B cell (primary cell): ENCODE measurements around the gene DOCK1. TPM values are rescaled to one million over a fixed set of nuclear protein-coding genes. Genes with fewer than 3 reads are reported as not detected.

ENCODE experiments used
- ATAC-seq: fragments of 200-7000 bp; cut with Tn5 transposase; one replicate; pipeline ENCODE4 v1.10.0; 2021; ENCODE audit warnings: low read depth, mild to moderate bottlenecking, moderate number of reproducible peaks, moderate library complexity
- CTCF ChIA-PET: fragments of 350-600 bp; sonication (Branson Sonifier 250); formaldehyde crosslinking; loops from one replicate; lab custom pipeline; 2021; ENCODE audit warnings: antibody characterized with exemption, inconsistent platforms; lab: Charles Lee
- POLR2A ChIA-PET: fragments of 350-600 bp; sonication (Branson Sonifier 250); formaldehyde crosslinking; loops from one replicate; lab custom pipeline; 2021; ENCODE audit warnings: antibody characterized with exemption; lab: Charles Lee
- DNase-seq: peaks from one replicate; pipeline ENCODE4 v3.0.0; 2013
- H2AFZ ChIP-seq: 2 replicates; pipeline ENCODE4 v1.6.1; 2012; ENCODE audit warnings: mild to moderate bottlenecking, low read depth, low read length; ENCODE audit not compliant: insufficient read depth, poor library complexity, severe bottlenecking
- H3K27ac ChIP-seq, 2 donors: 1 replicate in 1 of 2; 2 replicates in 1 of 2; pipeline ENCODE4 v1.5.1; 2012 to 2013; ENCODE audit warnings: low read length in 2 of 2, mild to moderate bottlenecking in 2 of 2, moderate library complexity in 1 of 2
- H3K27me3 ChIP-seq, 4 experiments: fragments of 200-600 bp in 1 of 4; sonication (generic) in 1 of 4; replicated peaks in 1 of 4; 1 replicate in 2 of 4; 2 replicates in 2 of 4; pipeline versions ENCODE4 v1.6.1 to v1.7.0; 2013 to 2016; ENCODE audit warnings: low read length in 3 of 4, mild to moderate bottlenecking in 2 of 4, mixed read lengths in 1 of 4, moderate library complexity in 1 of 4; ENCODE audit not compliant: insufficient read depth in 4 of 4, control insufficient read depth in 3 of 4; ENCODE audit errors: control extremely low read depth in 1 of 4
- H3K36me3 ChIP-seq, 2 experiments: replicated peaks in 1 of 2; 1 replicate in 1 of 2; 2 replicates in 1 of 2; pipeline versions ENCODE4 v1.6.1 to v1.7.1; 2013; ENCODE audit warnings: low read length in 1 of 2; ENCODE audit not compliant: insufficient read depth in 2 of 2, control insufficient read depth in 1 of 2; ENCODE audit errors: control extremely low read depth in 1 of 2, extremely low read depth in 1 of 2
- H3K4me1 ChIP-seq, 2 donors: fragments of 200-600 bp in 1 of 2; sonication (generic) in 1 of 2; 1 replicate in 1 of 2; 2 replicates in 1 of 2; pipeline versions ENCODE4 v1.5.1 to v1.6.1; 2013 to 2017; ENCODE audit warnings: low read length in 2 of 2; ENCODE audit not compliant: control insufficient read depth in 2 of 2, insufficient read depth in 2 of 2
- H3K4me2 ChIP-seq: replicated peaks from 2 replicates; pipeline ENCODE3; 2012; ENCODE audit warnings: mild to moderate bottlenecking, low read depth, low read length; ENCODE audit not compliant: poor library complexity, severe bottlenecking
- H3K4me3 ChIP-seq, 5 experiments: fragments of 200-600 bp in 1 of 5; sonication (generic) in 1 of 5; 1 replicate in 3 of 5; 2 replicates in 2 of 5; pipeline versions ENCODE4 v1.5.1 to v1.7.0; 2011 to 2016; ENCODE audit warnings: low read length in 4 of 5, mild to moderate bottlenecking in 4 of 5, low read depth in 2 of 5, control low read depth in 1 of 5, moderate library complexity in 1 of 5; ENCODE audit not compliant: insufficient read depth in 1 of 5; ENCODE audit errors: control extremely low read depth in 1 of 5, extremely low read depth in 1 of 5
- H3K79me2 ChIP-seq: fragments of 200-600 bp; sonication (generic); one replicate; pipeline ENCODE4 v1.6.0; 2016; ENCODE audit warnings: low read length; ENCODE audit not compliant: control insufficient read depth, insufficient read depth
- H3K9ac ChIP-seq: fragments of 200-600 bp; sonication (generic); 2 replicates; pipeline ENCODE4 v1.6.1; 2017; ENCODE audit warnings: mild to moderate bottlenecking, low read length, moderate library complexity
- H3K9me3 ChIP-seq, 3 donors: one replicate each; pipeline versions ENCODE4 v1.6.1 to v1.7.1; 2013; ENCODE audit warnings: low read length in 2 of 3; ENCODE audit not compliant: control insufficient read depth in 2 of 3, insufficient read depth in 1 of 3; ENCODE audit errors: control extremely low read depth in 1 of 3
- H4K20me1 ChIP-seq: 2 replicates; pipeline ENCODE4 v1.6.0; 2012; ENCODE audit warnings: mild to moderate bottlenecking, low read length; ENCODE audit not compliant: insufficient read depth, control insufficient read depth, poor library complexity, severe bottlenecking
- H3K27ac Mint-ChIP-seq: one replicate; pipeline ENCODE4 v1.8.0; 2021; ENCODE audit warnings: mixed read lengths
- H3K27me3 Mint-ChIP-seq: one replicate; pipeline ENCODE4 v1.8.0; 2021; ENCODE audit warnings: mixed read lengths
- H3K4me1 Mint-ChIP-seq: one replicate; pipeline ENCODE4 v1.8.0; 2021; ENCODE audit warnings: mixed read lengths
- H3K4me3 Mint-ChIP-seq: one replicate; pipeline ENCODE4 v1.8.0; 2021; ENCODE audit warnings: mixed read lengths
- H3K9me3 Mint-ChIP-seq: one replicate; pipeline ENCODE4 v1.8.0; 2022; ENCODE audit warnings: mixed read lengths; ENCODE audit not compliant: insufficient read depth
- EZH2 ChIP-seq: IDR thresholded peaks from 2 replicates; pipeline ENCODE4 v1.6.1; 2012; ENCODE audit warnings: borderline replicate concordance, low read depth, mild to moderate bottlenecking, moderate library complexity, low read length; ENCODE audit not compliant: insufficient read depth, poor library complexity, severe bottlenecking
- WGBS: methylation state at CpG from one replicate; pipeline ENCODE4 v1.1.5; 2013; ENCODE audit warnings: missing lambda C conversion rate; ENCODE audit not compliant: insufficient coverage; 5-methylcytosine and 5-hydroxymethylcytosine counted together
- intact Hi-C: fragments of 100-400 bp; cut with micrococcal nuclease; formaldehyde crosslinking; loops from one replicate; pipeline ENCODE4 v1.10.0; 2022
- polyA plus RNA-seq: library from polyadenylated mRNA; depleted of rRNA; stranded (reverse); fragments of >200 nt; gene quantifications from 2 replicates; pipeline ENCODE4 v1.2.3, GENCODE V29; 2012
- total RNA-seq, 2 donors: library from RNA; stranded (reverse); fragments of 120-200 nt in 1 of 2; gene quantifications; 1 replicate in 1 of 2; 2 replicates in 1 of 2; pipeline versions ENCODE4 v1.2.3 to v1.2.4, GENCODE V29; 2013 to 2022
- TF ChIP-seq, protein P1 (sequence below): fragments of 200-600 bp; IDR thresholded peaks from one replicate; pipeline ENCODE4 v1.8.0; 2022; ENCODE audit warnings: antibody characterized with exemption, mild to moderate bottlenecking

Gene DOCK1
- total and polyA plus RNA-seq, 2 donors (not counting 1 experiment from before 2014, with no cell fraction given) = not detected

GRCh38 chr10:127176649-127177048, 271.4 kb downstream of the DOCK1 start:
- 93% methylated on average over 10 of the region's 16 CpGs for WGBS
- ATAC-seq = no peak
- CTCF ChIA-PET = no interaction called here
- Histone ChIP-seq H3K4me1 (no peaks in the 10 kb centered on the region), H3K4me3 (no peak overlapping the region), H3K27me3 (no peaks in the 10 kb centered on the region), H4K20me1 (no peaks in the 10 kb centered on the region), H3K36me3 (no peaks in the 10 kb centered on the region), H3K27ac (no peak overlapping the region), H3K9ac (no peak overlapping the region), H3K4me2 (no peak overlapping the region), H3K9me3 (peaks cover 0 to 13% (median 0%) of the 10 kb centered on the region in 3 donors), H3K79me2 (no peaks in the 10 kb centered on the region), H2AFZ (no peak overlapping the region)
- Mint-ChIP-seq H3K4me1 (no peaks in the 10 kb centered on the region), H3K4me3 (no peak overlapping the region), H3K9me3 (no peaks in the 10 kb centered on the region), H3K27me3 (no peaks in the 10 kb centered on the region), H3K27ac (no peak overlapping the region)
- TF ChIP-seq, protein P1, sequence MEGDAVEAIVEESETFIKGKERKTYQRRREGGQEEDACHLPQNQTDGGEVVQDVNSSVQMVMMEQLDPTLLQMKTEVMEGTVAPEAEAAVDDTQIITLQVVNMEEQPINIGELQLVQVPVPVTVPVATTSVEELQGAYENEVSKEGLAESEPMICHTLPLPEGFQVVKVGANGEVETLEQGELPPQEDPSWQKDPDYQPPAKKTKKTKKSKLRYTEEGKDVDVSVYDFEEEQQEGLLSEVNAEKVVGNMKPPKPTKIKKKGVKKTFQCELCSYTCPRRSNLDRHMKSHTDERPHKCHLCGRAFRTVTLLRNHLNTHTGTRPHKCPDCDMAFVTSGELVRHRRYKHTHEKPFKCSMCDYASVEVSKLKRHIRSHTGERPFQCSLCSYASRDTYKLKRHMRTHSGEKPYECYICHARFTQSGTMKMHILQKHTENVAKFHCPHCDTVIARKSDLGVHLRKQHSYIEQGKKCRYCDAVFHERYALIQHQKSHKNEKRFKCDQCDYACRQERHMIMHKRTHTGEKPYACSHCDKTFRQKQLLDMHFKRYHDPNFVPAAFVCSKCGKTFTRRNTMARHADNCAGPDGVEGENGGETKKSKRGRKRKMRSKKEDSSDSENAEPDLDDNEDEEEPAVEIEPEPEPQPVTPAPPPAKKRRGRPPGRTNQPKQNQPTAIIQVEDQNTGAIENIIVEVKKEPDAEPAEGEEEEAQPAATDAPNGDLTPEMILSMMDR = no peak
- no peak for TF ChIP-seq EZH2
- intact Hi-C loops = no loop called here
- POLR2A ChIA-PET = no interaction called here
- DNase-seq = no peak

DNA sequence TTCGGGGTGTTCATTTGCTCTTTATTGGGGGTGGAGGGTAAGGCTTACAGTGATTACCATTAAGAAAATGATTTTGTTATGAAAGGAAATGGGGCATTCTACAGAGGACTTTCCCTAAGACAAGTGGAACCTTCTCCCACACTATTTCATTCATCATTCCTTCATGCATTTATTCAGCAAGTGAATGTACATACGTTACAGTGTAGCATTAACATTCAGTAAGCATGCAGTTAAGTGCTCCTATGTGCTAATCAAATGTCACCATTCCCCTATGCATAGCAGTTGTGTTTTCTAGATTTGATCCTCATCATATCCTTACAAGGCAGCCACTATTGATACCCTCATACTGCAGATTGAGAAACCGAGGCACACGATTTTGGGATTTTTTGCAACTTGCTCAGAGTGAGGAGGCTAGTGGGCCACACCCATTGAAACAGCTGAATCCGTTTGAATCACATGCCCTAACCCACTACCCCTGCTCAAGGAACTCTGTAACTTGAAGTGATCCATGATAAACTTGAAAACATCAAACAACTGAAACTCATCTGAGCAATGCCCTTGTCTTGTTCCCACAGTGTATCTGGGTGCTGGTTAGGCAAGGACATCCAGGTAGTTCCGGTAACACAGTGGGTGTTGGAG, 274.5 kb downstream of the DOCK1 start:
- no peak overlapping the region for H3K4me3 ChIP-seq
- Mint-ChIP-seq H3K27ac (no peak overlapping the region), H3K9me3 (no peaks in the 10 kb centered on the region), H3K27me3 (no peaks in the 10 kb centered on the region), H3K4me3 (no peak overlapping the region), H3K4me1 (no peaks in the 10 kb centered on the region)
- WGBS = 98% methylated on average over 4 of the region's 6 CpGs
- H3K36me3 ChIP-seq = no peaks in the 10 kb centered on the region
- H2AFZ ChIP-seq = no peak overlapping the region
- no peak overlapping the region for H3K27ac ChIP-seq
- no peaks in the 10 kb centered on the region for H3K27me3 ChIP-seq
- no peaks in the 10 kb centered on the region for H3K4me1 ChIP-seq
- TF ChIP-seq, protein P1 = no peak
- TF ChIP-seq EZH2 = no peak
- POLR2A ChIA-PET = no interaction called here
- no peaks in the 10 kb centered on the region for H3K79me2 ChIP-seq
- intact Hi-C loops = no loop called here
- H3K4me2 ChIP-seq = no peak overlapping the region
- peaks cover 0 to 15% (median 0%) of the 10 kb centered on the region in 3 donors for H3K9me3 ChIP-seq
- no peak for DNase-seq
- ATAC-seq = no peak
- no peaks in the 10 kb centered on the region for H4K20me1 ChIP-seq
- CTCF ChIA-PET = no interaction called here
- no peak overlapping the region for H3K9ac ChIP-seq
